Vagina (tissue), 2 donors: ENCODE data around the gene ADAMTS17.

Experiments
- CTCF ChIP-seq, 3 experiments: fragments of 450-650 bp in 2 of 3; fragments of 200-600 bp in 1 of 3; sonication (generic) in 1 of 3; IDR thresholded peaks; one replicate each; pipeline ENCODE4 v1.5.1; 2017 to 2019; ENCODE audit warnings: antibody characterized with exemption in 3 of 3, mild to moderate bottlenecking in 2 of 3, moderate library complexity in 2 of 3
- POLR2A ChIP-seq, 2 donors: fragments of 450-650 bp; IDR thresholded peaks; one replicate each; pipeline ENCODE4 v1.6.1; 2017; ENCODE audit warnings: antibody characterized with exemption in 2 of 2, mild to moderate bottlenecking in 2 of 2, moderate library complexity in 2 of 2

GRCh38 chr15:100036015-100036414, 305.8 kb downstream of the ADAMTS17 start:
- TF ChIP-seq POLR2A (IDR thresholded peaks at IDR 0.05) (no peak), CTCF (IDR thresholded peaks at IDR 0.05) (no peak)
